ENCODE measurements around the gene MTR. TPM values are rescaled to one million over a fixed set of nuclear protein-coding genes. Genes with fewer than 3 reads are reported as not detected.

Gene MTR
- total and polyA plus RNA-seq, 9 of the 15 experiments (the other 6 are each of a cell fraction or from before 2014, with no cell fraction given), result 3.4 to 44.3 (median 20.3) TPM

- TF ChIP-seq KDM1A (IDR thresholded peaks at IDR 0.05), result peak; percentile 54 to 64
- no peak for TF ChIP-seq PYGO2 (tag; IDR thresholded peaks at IDR 0.05)
- TF ChIP-seq POLR3A (IDR thresholded peaks at IDR 0.05; ENCODE audit: borderline replicate concordance, extremely low read depth, insufficient read depth, insufficient read length), result no peak
- peak; percentile 51 for TF ChIP-seq CCNT2 (IDR thresholded peaks at IDR 0.05; ENCODE audit: borderline replicate concordance, extremely low read depth, insufficient read length, low read depth, low read length)
- TF ChIP-seq FOXK1 (CRISPR knock-in tag; IDR thresholded peaks at IDR 0.05; ENCODE audit: borderline replicate concordance), result no peak
- TF ChIP-seq ARID3A (IDR thresholded peaks at IDR 0.05; ENCODE audit: borderline replicate concordance, low read depth, low read length), result peak; percentile 31; the same call in 1 of the 2 replicates
- TF ChIP-seq ZSCAN32 (CRISPR knock-in tag; IDR thresholded peaks at IDR 0.05), result no peak
- no peak for TF ChIP-seq ZNF282 (CRISPR knock-in tag; IDR thresholded peaks at IDR 0.05)
- TF ChIP-seq CREB1 (IDR thresholded peaks at IDR 0.05), result no peak
- no peak for TF ChIP-seq CREB1 (CRISPR knock-in tag; IDR thresholded peaks at IDR 0.05)
- TF ChIP-seq EHMT2 (IDR thresholded peaks at IDR 0.05), result peak; percentile 83
- TF ChIP-seq C11orf30 (IDR thresholded peaks at IDR 0.05; ENCODE audit: low read depth), result peak; percentile 42; the same call in 1 of the 2 replicates
- TF ChIP-seq NCOA6 (IDR thresholded peaks at IDR 0.05), result no peak; the same call in 1 of the 2 replicates
- TF ChIP-seq ELF4 (CRISPR knock-in tag; IDR thresholded peaks at IDR 0.05), result no peak
- TF ChIP-seq HMBOX1 (IDR thresholded peaks at IDR 0.05), result no peak
- TF ChIP-seq CREBBP (IDR thresholded peaks at IDR 0.05; ENCODE audit: low read depth, low read length), result no peak
- peak in 1 of 2 experiments; percentile 49; a peak in 1 of 3 replicates for TF ChIP-seq CBX3 (IDR thresholded peaks at IDR 0.05; ENCODE audit: borderline replicate concordance in 1 of 2, low read length in 2 of 2)
- peak; percentile 62 for TF ChIP-seq SMAD4 (CRISPR knock-in tag; conservative IDR thresholded peaks at IDR 0.05)
- no peak for TF ChIP-seq ARID4B (CRISPR knock-in tag; IDR thresholded peaks at IDR 0.05)
- TF ChIP-seq PML (IDR thresholded peaks at IDR 0.05; ENCODE audit: low read length), result peak; percentile 78
- no peak for TF ChIP-seq IRF9 (tag; IDR thresholded peaks at IDR 0.05)
Measured at GRCh38 chr1:236914375-236914774, 119.3 kb downstream of the MTR start (continued).

All from K562 (cell line).